Mesenchymal stem cell (in vitro differentiated cells and primary cell): ENCODE data around the gene C9orf152.

ENCODE experiments used
- DNase-seq: peaks from one replicate; pipeline ENCODE4 v3.0.0-alpha.2; 2013
- H2AFZ ChIP-seq: one replicate; pipeline ENCODE4 v1.6.1; 2013; ENCODE audit warnings: low read depth, mild to moderate bottlenecking, control low read depth, inconsistent platforms, low read length, moderate library complexity
- H2AK5ac ChIP-seq: 2 replicates; pipeline ENCODE4 v1.6.1; 2013; ENCODE audit warnings: low read length, moderate library complexity, mild to moderate bottlenecking, inconsistent platforms; ENCODE audit not compliant: severe bottlenecking
- H2BK120ac ChIP-seq: one replicate; pipeline ENCODE4 v1.6.1; 2013; ENCODE audit warnings: low read depth, mild to moderate bottlenecking, inconsistent platforms, low read length, moderate library complexity
- H2BK12ac ChIP-seq, 2 experiments: one replicate each; pipeline ENCODE4 v1.6.1; 2013; ENCODE audit warnings: inconsistent platforms in 2 of 2, low read length in 2 of 2, mild to moderate bottlenecking in 2 of 2, moderate library complexity in 2 of 2, control low read depth in 1 of 2
- H2BK15ac ChIP-seq: one replicate; pipeline ENCODE4 v1.6.1; 2013; ENCODE audit warnings: mild to moderate bottlenecking, low read depth, inconsistent platforms; ENCODE audit not compliant: poor library complexity, severe bottlenecking
- H2BK5ac ChIP-seq: 2 replicates; pipeline ENCODE4 v1.6.1; 2013; ENCODE audit warnings: low read depth, mild to moderate bottlenecking, low read length, control low read depth, inconsistent platforms; ENCODE audit not compliant: poor library complexity, severe bottlenecking
- H3K14ac ChIP-seq, 2 experiments: one replicate each; pipeline ENCODE4 v1.6.1; 2013; ENCODE audit warnings: inconsistent platforms in 2 of 2, low read length in 2 of 2, control low read depth in 1 of 2, mild to moderate bottlenecking in 1 of 2, moderate library complexity in 1 of 2
- H3K18ac ChIP-seq, 2 experiments: one replicate each; pipeline ENCODE4 v1.6.1; 2013; ENCODE audit warnings: inconsistent platforms in 2 of 2, low read length in 2 of 2, control low read depth in 1 of 2, low read depth in 1 of 2, mild to moderate bottlenecking in 1 of 2
- H3K23ac ChIP-seq, 2 experiments: one replicate each; pipeline ENCODE4 v1.6.1; 2013; ENCODE audit warnings: inconsistent platforms in 2 of 2, low read length in 2 of 2, mild to moderate bottlenecking in 2 of 2, moderate library complexity in 2 of 2, control low read depth in 1 of 2
- H3K27ac ChIP-seq: 2 replicates; pipeline ENCODE4 v1.5.1; 2013; ENCODE audit warnings: mild to moderate bottlenecking, moderate library complexity, low read length, control low read depth, inconsistent platforms; ENCODE audit not compliant: poor library complexity, severe bottlenecking
- H3K27me3 ChIP-seq, 2 experiments: 2 replicates each; pipeline versions ENCODE4 v1.6.1 to v1.7.0; 2013; ENCODE audit warnings: low read length in 2 of 2, mild to moderate bottlenecking in 2 of 2, moderate library complexity in 2 of 2, control low read depth in 1 of 2, inconsistent platforms in 1 of 2; ENCODE audit not compliant: control insufficient read depth in 1 of 2, insufficient read depth in 1 of 2
- H3K36me3 ChIP-seq, 2 experiments: 2 replicates each; pipeline versions ENCODE4 v1.6.1 to v1.7.0; 2013; ENCODE audit warnings: low read length in 2 of 2, control low read depth in 1 of 2, inconsistent platforms in 1 of 2, low read depth in 1 of 2, mild to moderate bottlenecking in 1 of 2; ENCODE audit not compliant: insufficient read depth in 2 of 2, control insufficient read depth in 1 of 2
- H3K4ac ChIP-seq, 2 experiments: one replicate each; pipeline ENCODE4 v1.6.1; 2013; ENCODE audit warnings: inconsistent platforms in 2 of 2, low read length in 2 of 2, mild to moderate bottlenecking in 2 of 2, moderate library complexity in 2 of 2, control low read depth in 1 of 2, low read depth in 1 of 2
- H3K4me1 ChIP-seq: 2 replicates; pipeline ENCODE4 v1.6.1; 2013; ENCODE audit warnings: low read depth, low read length, control low read depth; ENCODE audit not compliant: control insufficient read depth, insufficient read depth
- H3K4me2 ChIP-seq: 2 replicates; pipeline ENCODE4 v1.6.1; 2013; ENCODE audit warnings: low read length, mild to moderate bottlenecking, inconsistent platforms; ENCODE audit not compliant: poor library complexity, severe bottlenecking
- H3K4me3 ChIP-seq, 2 experiments: 2 replicates each; pipeline versions ENCODE4 v1.5.1 to v1.7.0; 2013; ENCODE audit warnings: low read length in 2 of 2, mild to moderate bottlenecking in 2 of 2, control low read depth in 1 of 2, low read depth in 1 of 2; ENCODE audit not compliant: insufficient read depth in 1 of 2
- H3K79me1 ChIP-seq: replicated peaks from 2 replicates; pipeline ENCODE4 v1.6.1; 2013; ENCODE audit warnings: mild to moderate bottlenecking, control low read depth, low read length, inconsistent platforms; ENCODE audit not compliant: poor library complexity, severe bottlenecking
- H3K9ac ChIP-seq: 2 replicates; pipeline ENCODE4 v1.7.0; 2013; ENCODE audit warnings: mild to moderate bottlenecking, low read length, moderate library complexity
- H3K9me3 ChIP-seq: 2 replicates; pipeline ENCODE4 v1.7.0; 2013; ENCODE audit warnings: mild to moderate bottlenecking, low read length; ENCODE audit not compliant: control insufficient read depth
- H4K8ac ChIP-seq: one replicate; pipeline ENCODE4 v1.6.1; 2013; ENCODE audit warnings: inconsistent platforms, mild to moderate bottlenecking, low read length, moderate library complexity
- H4K91ac ChIP-seq: one replicate; pipeline ENCODE4 v1.6.1; 2013; ENCODE audit warnings: mild to moderate bottlenecking, low read length, inconsistent platforms
- WGBS: methylation state at CpG from one replicate; pipeline ENCODE4 v1.1.7; 2013; ENCODE audit warnings: mixed read lengths; 5-methylcytosine and 5-hydroxymethylcytosine counted together

Gene C9orf152

GRCh38 chr9:110192531-110193261 is 15.3 kb downstream of the C9orf152 start:
- peak overlapping the region; percentile 71 for H3K9ac ChIP-seq
- H3K79me1 ChIP-seq: no peaks in the 10 kb centered on the region
- no peak overlapping the region for H2BK5ac ChIP-seq
- no peak overlapping the region for H3K14ac ChIP-seq
- no peak overlapping the region for H4K91ac ChIP-seq
- H2BK120ac ChIP-seq: no peak overlapping the region
- peak overlapping the region in 1 of 2 experiments; percentile 60 for H3K18ac ChIP-seq
- H3K36me3 ChIP-seq: no peaks in the 10 kb centered on the region
- H2BK12ac ChIP-seq: no peak overlapping the region
- no peaks in the 10 kb centered on the region for H3K9me3 ChIP-seq
- WGBS: 63% methylated on average over 5 of the region's 5 CpGs
- no peak overlapping the region for H2AK5ac ChIP-seq
- no peak overlapping the region for H3K23ac ChIP-seq
- no peak overlapping the region for H3K4me3 ChIP-seq
- peaks cover 0 to 5% of the 10 kb centered on the region in 2 experiments for H3K27me3 ChIP-seq
- no peak overlapping the region for H3K4ac ChIP-seq
- no peak overlapping the region for H3K4me2 ChIP-seq
- H2AFZ ChIP-seq: no peak overlapping the region
- DNase-seq: peak; percentile 84
- no peak overlapping the region for H3K27ac ChIP-seq
- no peak overlapping the region for H2BK15ac ChIP-seq
- no peaks in the 10 kb centered on the region for H3K4me1 ChIP-seq
- H4K8ac ChIP-seq: no peak overlapping the region

GRCh38 chr9:110191615-110192014 is 16.3 kb downstream of the C9orf152 start:
- no peaks in the 10 kb centered on the region for H3K4me1 ChIP-seq
- H3K4me3 ChIP-seq: no peak overlapping the region
- peak overlapping the region; percentile 30 for H2AK5ac ChIP-seq
- H3K23ac ChIP-seq: no peak overlapping the region
- H3K36me3 ChIP-seq: no peaks in the 10 kb centered on the region
- peak overlapping the region in 1 of 2 experiments; percentile 11 for H3K18ac ChIP-seq
- 90% methylated on average over 2 of the region's 2 CpGs for WGBS
- peak overlapping the region in 1 of 2 experiments; percentile 54 for H3K4ac ChIP-seq
- no peak overlapping the region for H2BK15ac ChIP-seq
- no peak overlapping the region for H3K4me2 ChIP-seq
- no peak overlapping the region for H4K91ac ChIP-seq
- no peak overlapping the region for H2BK120ac ChIP-seq
- H3K14ac ChIP-seq: no peak overlapping the region
- no peaks in the 10 kb centered on the region for H3K9me3 ChIP-seq
- H2BK12ac ChIP-seq: peak overlapping the region in 1 of 2 experiments; percentile 47
- peaks cover 0 to 5% of the 10 kb centered on the region in 2 experiments for H3K27me3 ChIP-seq
- no peak overlapping the region for H2AFZ ChIP-seq
- H2BK5ac ChIP-seq: no peak overlapping the region
- H3K27ac ChIP-seq: no peak overlapping the region
- H3K9ac ChIP-seq: no peak overlapping the region
- H3K79me1 ChIP-seq: no peaks in the 10 kb centered on the region
- H4K8ac ChIP-seq: no peak overlapping the region
- no peak for DNase-seq

- 99% methylated on average over 5 of the region's 6 CpGs for WGBS
- Histone ChIP-seq H3K27ac (no peak overlapping the region), H3K18ac (no peak overlapping the region), H2BK120ac (no peak overlapping the region), H3K79me1 (no peaks in the 10 kb centered on the region), H2BK5ac (no peak overlapping the region), H3K4me3 (no peak overlapping the region), H3K23ac (no peak overlapping the region), H2AK5ac (no peak overlapping the region), H3K27me3 (peaks cover 0 to 5% of the 10 kb centered on the region in 2 experiments), H3K4ac (no peak overlapping the region), H3K4me1 (no peaks in the 10 kb centered on the region), H2AFZ (no peak overlapping the region), H2BK15ac (no peak overlapping the region), H3K9ac (no peak overlapping the region), H3K4me2 (no peak overlapping the region), H4K8ac (no peak overlapping the region), H3K36me3 (no peaks in the 10 kb centered on the region), H3K14ac (no peak overlapping the region), H3K9me3 (no peaks in the 10 kb centered on the region), H4K91ac (no peak overlapping the region), H2BK12ac (no peak overlapping the region)
- DNase-seq: no peak
Observed at GRCh38 chr9:110189559-110190320, 18.2 kb downstream of the C9orf152 start.

GRCh38 chr9:110188991-110189390 is 19.0 kb downstream of the C9orf152 start:
- Histone ChIP-seq H2AK5ac (no peak overlapping the region), H4K91ac (no peak overlapping the region), H2AFZ (no peak overlapping the region), H3K27ac (no peak overlapping the region), H3K4ac (no peak overlapping the region), H2BK5ac (no peak overlapping the region), H3K23ac (no peak overlapping the region), H3K14ac (no peak overlapping the region), H2BK15ac (no peak overlapping the region), H3K27me3 (peaks cover 0 to 5% of the 10 kb centered on the region in 2 experiments), H3K4me2 (no peak overlapping the region), H3K9ac (no peak overlapping the region), H3K4me3 (no peak overlapping the region), H4K8ac (no peak overlapping the region), H2BK12ac (no peak overlapping the region), H3K9me3 (no peaks in the 10 kb centered on the region), H3K79me1 (no peaks in the 10 kb centered on the region), H2BK120ac (no peak overlapping the region), H3K36me3 (no peaks in the 10 kb centered on the region), H3K4me1 (no peaks in the 10 kb centered on the region), H3K18ac (no peak overlapping the region)
- WGBS: 50% methylated on average over 2 of the region's 4 CpGs
- peak; percentile 66 for DNase-seq
